H9 (cell line): ENCODE results near the gene SLC22A2. TPM values are rescaled to one million over a fixed set of nuclear protein-coding genes. Genes with fewer than 3 reads are reported as not detected.

ENCODE experiments used
- DNase-seq: peaks from one replicate; pipeline ENCODE4 v3.0.0-alpha.2; 2017
- H2AFZ ChIP-seq: one replicate; pipeline ENCODE4 v1.6.1; 2013; ENCODE audit warnings: mild to moderate bottlenecking, low read length, control low read depth, moderate library complexity
- H2AK5ac ChIP-seq: 2 replicates; pipeline ENCODE4 v1.6.1; 2013; ENCODE audit warnings: low read length, control low read depth, mixed read lengths; ENCODE audit not compliant: insufficient read length
- H2BK120ac ChIP-seq: one replicate; pipeline ENCODE4 v1.6.1; 2013; ENCODE audit warnings: low read depth, mild to moderate bottlenecking, low read length, control low read depth, inconsistent platforms; ENCODE audit not compliant: poor library complexity, severe bottlenecking
- H2BK12ac ChIP-seq: 2 replicates; pipeline ENCODE4 v1.6.1; 2013; ENCODE audit warnings: low read length, control low read depth, mixed read lengths, low read depth; ENCODE audit not compliant: insufficient read length
- H2BK15ac ChIP-seq: 2 replicates; pipeline ENCODE4 v1.6.1; 2013; ENCODE audit warnings: low read depth, low read length, control low read depth
- H2BK20ac ChIP-seq: one replicate; pipeline ENCODE4 v1.6.1; 2013; ENCODE audit warnings: low read depth, mild to moderate bottlenecking, low read length, control low read depth, inconsistent platforms; ENCODE audit not compliant: poor library complexity, severe bottlenecking
- H2BK5ac ChIP-seq: 2 replicates; pipeline ENCODE4 v1.6.1; 2013; ENCODE audit warnings: low read length, control low read depth, mixed read lengths; ENCODE audit not compliant: insufficient read length
- H3K14ac ChIP-seq: 2 replicates; pipeline ENCODE4 v1.6.1; 2013; ENCODE audit warnings: low read length, control low read depth; ENCODE audit not compliant: insufficient read depth
- H3K18ac ChIP-seq: 2 replicates; pipeline ENCODE4 v1.6.1; 2013; ENCODE audit warnings: low read depth, mild to moderate bottlenecking, mixed read lengths, low read length, control low read depth; ENCODE audit not compliant: insufficient read length
- H3K23ac ChIP-seq: 2 replicates; pipeline ENCODE4 v1.6.1; 2013; ENCODE audit warnings: low read length, control low read depth, mixed read lengths, low read depth; ENCODE audit not compliant: insufficient read length
- H3K23me2 ChIP-seq: 2 replicates; pipeline ENCODE4 v1.6.1; 2013; ENCODE audit warnings: low read depth, mild to moderate bottlenecking, mixed read lengths, low read length, control low read depth; ENCODE audit not compliant: insufficient read length, poor library complexity, severe bottlenecking
- H3K27ac ChIP-seq: 2 replicates; pipeline ENCODE4 v1.5.1; 2013; ENCODE audit warnings: low read length, control low read depth, mixed read lengths, low read depth; ENCODE audit not compliant: insufficient read length
- H3K27me3 ChIP-seq: 2 replicates; pipeline ENCODE4 v1.6.1; 2013; ENCODE audit warnings: low read length, control low read depth, inconsistent platforms; ENCODE audit not compliant: insufficient read depth
- H3K4ac ChIP-seq: 2 replicates; pipeline ENCODE4 v1.6.1; 2013; ENCODE audit warnings: low read depth, mild to moderate bottlenecking, control low read depth, inconsistent platforms, low read length, moderate library complexity
- H3K4me1 ChIP-seq: 2 replicates; pipeline ENCODE4 v1.6.1; 2013; ENCODE audit warnings: low read length, control low read depth, inconsistent platforms; ENCODE audit not compliant: insufficient read depth
- H3K4me2 ChIP-seq: 2 replicates; pipeline ENCODE4 v1.6.1; 2013; ENCODE audit warnings: low read length, control low read depth, mixed read lengths; ENCODE audit not compliant: insufficient read length, insufficient read depth
- H3K56ac ChIP-seq: 2 replicates; pipeline ENCODE4 v1.6.1; 2013; ENCODE audit warnings: low read depth, mild to moderate bottlenecking, mixed read lengths, low read length, control low read depth; ENCODE audit not compliant: insufficient read length
- H3K79me1 ChIP-seq: 2 replicates; pipeline ENCODE4 v1.6.1; 2013; ENCODE audit warnings: low read depth, mild to moderate bottlenecking, moderate library complexity, low read length, control low read depth, inconsistent platforms; ENCODE audit not compliant: insufficient read depth, poor library complexity, severe bottlenecking
- H3K79me2 ChIP-seq: 2 replicates; pipeline ENCODE4 v1.6.1; 2013; ENCODE audit warnings: low read length, control low read depth, inconsistent platforms; ENCODE audit not compliant: insufficient read depth
- H3K9ac ChIP-seq: 2 replicates; pipeline ENCODE4 v1.6.1; 2013; ENCODE audit warnings: low read length, control low read depth, mixed read lengths; ENCODE audit not compliant: insufficient read length; ENCODE audit errors: extremely low read depth
- H3K9me3 ChIP-seq: one replicate; pipeline ENCODE4 v1.6.1; 2013; ENCODE audit warnings: low read depth, low read length, inconsistent platforms; ENCODE audit not compliant: control insufficient read depth
- H3T11ph ChIP-seq: one replicate; pipeline ENCODE4 v1.6.1; 2013; ENCODE audit warnings: mild to moderate bottlenecking, low read length, control low read depth, inconsistent platforms
- H4K20me1 ChIP-seq: one replicate; pipeline ENCODE4 v1.6.1; 2013; ENCODE audit not compliant: control insufficient read depth, insufficient read length, insufficient read depth
- H4K5ac ChIP-seq: 2 replicates; pipeline ENCODE4 v1.6.1; 2013; ENCODE audit warnings: low read depth, mild to moderate bottlenecking, mixed read lengths, low read length, control low read depth; ENCODE audit not compliant: insufficient read length
- H4K8ac ChIP-seq: replicated peaks from 2 replicates; pipeline ENCODE4 v1.6.1; 2013; ENCODE audit warnings: low read length, control low read depth, mixed read lengths, low read depth; ENCODE audit not compliant: insufficient read length
- H4K91ac ChIP-seq: 2 replicates; pipeline ENCODE4 v1.6.1; 2013; ENCODE audit warnings: low read depth, mild to moderate bottlenecking, moderate library complexity, mixed read lengths, low read length, control low read depth; ENCODE audit not compliant: insufficient read length
- H3K27ac Mint-ChIP-seq, 3 experiments: 2 replicates in 2 of 3; 3 replicates in 1 of 3; pipeline ENCODE4 v1.8.0; 2020 to 2021; ENCODE audit warnings: mixed read lengths in 3 of 3, mild to moderate bottlenecking in 1 of 3, moderate library complexity in 1 of 3
- H3K27me3 Mint-ChIP-seq: 2 replicates; pipeline ENCODE4 v1.8.0; 2021; ENCODE audit warnings: low read depth, mild to moderate bottlenecking, moderate library complexity, mixed read lengths
- H3K36me3 Mint-ChIP-seq, 3 experiments: 2 replicates in 2 of 3; 3 replicates in 1 of 3; pipeline ENCODE4 v1.8.0; 2020 to 2021; ENCODE audit warnings: low read depth in 3 of 3, mixed read lengths in 3 of 3; ENCODE audit not compliant: insufficient read depth in 1 of 3
- H3K4me1 Mint-ChIP-seq, 2 experiments: 2 replicates each; pipeline ENCODE4 v1.8.0; 2020; ENCODE audit warnings: mixed read lengths in 2 of 2
- H3K4me3 Mint-ChIP-seq, 2 experiments: 2 replicates in 1 of 2; 3 replicates in 1 of 2; pipeline ENCODE4 v1.8.0; 2020 to 2021; ENCODE audit warnings: mild to moderate bottlenecking in 2 of 2, mixed read lengths in 2 of 2, moderate library complexity in 1 of 2
- H3K9me3 Mint-ChIP-seq, 2 experiments: 2 replicates in 1 of 2; 3 replicates in 1 of 2; pipeline ENCODE4 v1.8.0; 2020; ENCODE audit warnings: mild to moderate bottlenecking in 2 of 2, mixed read lengths in 2 of 2, moderate library complexity in 1 of 2
- CTCF ChIP-seq: fragments of 200-600 bp; sonication (generic); conservative IDR thresholded peaks from 3 replicates; pipeline ENCODE4 v1.8.0; 2021; ENCODE audit warnings: antibody characterized with exemption, mild to moderate bottlenecking
- WGBS: extraction: QIAGEN DNeasy Blood & Tissue Kit; methylation state at CpG from one replicate; pipeline ENCODE4 v1.1.7; 2013; ENCODE audit warnings: missing lambda C conversion rate, low lambda C conversion rate, mixed read lengths; ENCODE audit not compliant: insufficient read length; ENCODE audit errors: extremely low coverage; 5-methylcytosine and 5-hydroxymethylcytosine counted together
- total RNA-seq: library from RNA; stranded (reverse); gene quantifications from 2 replicates; pipeline ENCODE4 v1.2.1, GENCODE V29; 2021

SLC22A2 gene
- total RNA-seq, 1 experiment from 2014 or later: 1.0 TPM

DNA sequence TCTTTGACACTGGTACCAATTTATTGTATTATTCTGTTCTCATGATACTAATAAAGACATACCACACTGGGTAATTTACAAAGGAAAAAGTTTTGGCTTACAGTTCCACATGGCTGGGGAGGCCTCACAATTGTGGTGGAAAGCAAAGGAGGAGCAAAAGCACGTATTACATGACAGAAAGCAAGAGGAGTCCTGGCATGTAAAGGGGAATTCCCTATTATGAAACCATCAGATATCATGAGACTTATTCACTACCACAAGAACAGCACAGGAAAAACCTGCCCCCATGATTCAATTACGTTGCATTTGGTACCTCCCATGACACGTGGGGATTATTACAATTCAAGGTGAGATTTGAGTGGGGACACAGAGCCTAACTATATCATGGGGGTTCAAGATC, 43.4 kb downstream of the SLC22A2 start:
- H4K20me1 ChIP-seq: no peaks in the 10 kb centered on the region
- no peaks in the 10 kb centered on the region for H3K23me2 ChIP-seq
- no peak for DNase-seq
- H3K4me2 ChIP-seq: no peak overlapping the region
- no peaks in the 10 kb centered on the region for H3K27me3 ChIP-seq
- H2BK15ac ChIP-seq: no peak overlapping the region
- no peak overlapping the region for H3K27ac ChIP-seq
- H3K79me1 ChIP-seq: no peaks in the 10 kb centered on the region
- H3K18ac ChIP-seq: no peak overlapping the region
- H3K4me1 ChIP-seq: no peaks in the 10 kb centered on the region
- H3K4me3 Mint-ChIP-seq: no peak overlapping the region
- WGBS: no CpG with 5 or more reads among the region's 3 CpGs
- H4K8ac ChIP-seq: no peak overlapping the region
- H3K4ac ChIP-seq: no peak overlapping the region
- H2AFZ ChIP-seq: no peak overlapping the region
- H2AK5ac ChIP-seq: no peak overlapping the region
- no peaks in the 10 kb centered on the region for H3K9me3 ChIP-seq
- TF ChIP-seq CTCF: no peak
- H3K14ac ChIP-seq: no peak overlapping the region
- no peak overlapping the region for H3K23ac ChIP-seq
- no peak overlapping the region for H2BK12ac ChIP-seq
- no peak overlapping the region for H3K27ac Mint-ChIP-seq
- no peaks in the 10 kb centered on the region for H3K79me2 ChIP-seq
- no peak overlapping the region for H3K56ac ChIP-seq
- H4K5ac ChIP-seq: no peak overlapping the region
- H3K27me3 Mint-ChIP-seq: peaks cover 4% of the 10 kb centered on the region
- no peak overlapping the region for H2BK20ac ChIP-seq
- H3K36me3 Mint-ChIP-seq: peaks cover 12 to 33% (median 12%) of the 10 kb centered on the region in 3 experiments
- H4K91ac ChIP-seq: no peak overlapping the region
- no peak overlapping the region for H2BK5ac ChIP-seq
- H2BK120ac ChIP-seq: no peak overlapping the region
- peaks cover 36 to 45% of the 10 kb centered on the region in 2 experiments for H3K9me3 Mint-ChIP-seq
- peaks cover 6% of the 10 kb centered on the region in 2 experiments for H3K4me1 Mint-ChIP-seq
- no peak overlapping the region for H3K9ac ChIP-seq
- H3T11ph ChIP-seq: no peak overlapping the region
